ENCODE results near the gene SHE.

GRCh38 chr1:154431586-154432373 lies 70.4 kb downstream of the SHE start:
- TF ChIP-seq RAD21 (IDR thresholded peaks at IDR 0.05) (no peak), RXRA (IDR thresholded peaks at IDR 0.05) (no peak), CTCF (IDR thresholded peaks at IDR 0.05; ENCODE audit: low read depth, low read length, missing input control) (no peak), SP1 (IDR thresholded peaks at IDR 0.05) (no peak), EGR1 (IDR thresholded peaks at IDR 0.05; ENCODE audit: low read depth in 2 of 2) (no peak), YY1 (IDR thresholded peaks at IDR 0.05) (no peak), TAF1 (conservative IDR thresholded peaks at IDR 0.05) (no peak), GABPA (IDR thresholded peaks at IDR 0.05 in 1 of 2, conservative IDR thresholded peaks at IDR 0.05 in 1 of 2) (no peak)
- TF ChIP-seq, protein P1, sequence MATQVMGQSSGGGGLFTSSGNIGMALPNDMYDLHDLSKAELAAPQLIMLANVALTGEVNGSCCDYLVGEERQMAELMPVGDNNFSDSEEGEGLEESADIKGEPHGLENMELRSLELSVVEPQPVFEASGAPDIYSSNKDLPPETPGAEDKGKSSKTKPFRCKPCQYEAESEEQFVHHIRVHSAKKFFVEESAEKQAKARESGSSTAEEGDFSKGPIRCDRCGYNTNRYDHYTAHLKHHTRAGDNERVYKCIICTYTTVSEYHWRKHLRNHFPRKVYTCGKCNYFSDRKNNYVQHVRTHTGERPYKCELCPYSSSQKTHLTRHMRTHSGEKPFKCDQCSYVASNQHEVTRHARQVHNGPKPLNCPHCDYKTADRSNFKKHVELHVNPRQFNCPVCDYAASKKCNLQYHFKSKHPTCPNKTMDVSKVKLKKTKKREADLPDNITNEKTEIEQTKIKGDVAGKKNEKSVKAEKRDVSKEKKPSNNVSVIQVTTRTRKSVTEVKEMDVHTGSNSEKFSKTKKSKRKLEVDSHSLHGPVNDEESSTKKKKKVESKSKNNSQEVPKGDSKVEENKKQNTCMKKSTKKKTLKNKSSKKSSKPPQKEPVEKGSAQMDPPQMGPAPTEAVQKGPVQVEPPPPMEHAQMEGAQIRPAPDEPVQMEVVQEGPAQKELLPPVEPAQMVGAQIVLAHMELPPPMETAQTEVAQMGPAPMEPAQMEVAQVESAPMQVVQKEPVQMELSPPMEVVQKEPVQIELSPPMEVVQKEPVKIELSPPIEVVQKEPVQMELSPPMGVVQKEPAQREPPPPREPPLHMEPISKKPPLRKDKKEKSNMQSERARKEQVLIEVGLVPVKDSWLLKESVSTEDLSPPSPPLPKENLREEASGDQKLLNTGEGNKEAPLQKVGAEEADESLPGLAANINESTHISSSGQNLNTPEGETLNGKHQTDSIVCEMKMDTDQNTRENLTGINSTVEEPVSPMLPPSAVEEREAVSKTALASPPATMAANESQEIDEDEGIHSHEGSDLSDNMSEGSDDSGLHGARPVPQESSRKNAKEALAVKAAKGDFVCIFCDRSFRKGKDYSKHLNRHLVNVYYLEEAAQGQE (IDR thresholded peaks at IDR 0.05): no peak
- TF ChIP-seq, protein P2, sequence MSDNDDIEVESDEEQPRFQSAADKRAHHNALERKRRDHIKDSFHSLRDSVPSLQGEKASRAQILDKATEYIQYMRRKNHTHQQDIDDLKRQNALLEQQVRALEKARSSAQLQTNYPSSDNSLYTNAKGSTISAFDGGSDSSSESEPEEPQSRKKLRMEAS (IDR thresholded peaks at IDR 0.05): no peak

Measured in liver (tissue), 3 donors.